Hepatocyte (in vitro differentiated cells): ENCODE measurements around the gene MTG2. TPM values are rescaled to one million over a fixed set of nuclear protein-coding genes. Genes with fewer than 3 reads are reported as not detected.
"Not testable (repeated sequence)": the region's sequence is repeated elsewhere in the genome, so short reads cannot be mapped to it uniquely, and the experiment has no call there.

ENCODE experiments used
- DNase-seq: peaks from one replicate; pipeline ENCODE4 v3.0.0-alpha.2; 2016; ENCODE audit warnings: low spot score
- H2AFZ ChIP-seq: fragments of 200-600 bp; sonication (generic); 2 replicates; pipeline ENCODE4 v1.6.0; 2016; ENCODE audit warnings: antibody characterized with exemption, mild to moderate bottlenecking
- H3K27ac ChIP-seq: fragments of 200-600 bp; sonication (generic); 2 replicates; pipeline ENCODE4 v1.5.1; 2016; ENCODE audit warnings: mild to moderate bottlenecking
- H3K27me3 ChIP-seq: fragments of 200-600 bp; sonication (generic); 2 replicates; pipeline ENCODE4 v1.6.1; 2016
- H3K36me3 ChIP-seq: fragments of 200-600 bp; sonication (generic); replicated peaks from 2 replicates; pipeline ENCODE4 v1.5.1; 2016; ENCODE audit warnings: low read depth; ENCODE audit not compliant: insufficient read depth
- H3K4me1 ChIP-seq: fragments of 200-600 bp; sonication (generic); 2 replicates; pipeline ENCODE4 v1.5.1; 2016; ENCODE audit warnings: mild to moderate bottlenecking, moderate library complexity; ENCODE audit not compliant: insufficient read depth
- H3K4me2 ChIP-seq: fragments of 200-600 bp; sonication (generic); 2 replicates; pipeline ENCODE4 v1.6.0; 2016
- H3K4me3 ChIP-seq: fragments of 200-600 bp; sonication (generic); 2 replicates; pipeline ENCODE4 v1.5.1; 2016; ENCODE audit warnings: mild to moderate bottlenecking
- H3K79me2 ChIP-seq: fragments of 200-600 bp; sonication (generic); 2 replicates; pipeline ENCODE4 v1.6.0; 2017; ENCODE audit warnings: mild to moderate bottlenecking
- H3K9me2 ChIP-seq: fragments of 200-600 bp; sonication (generic); replicated peaks from 2 replicates; pipeline ENCODE4 v1.6.0; 2017; ENCODE audit warnings: mild to moderate bottlenecking; ENCODE audit not compliant: insufficient read depth
- H3K9me3 ChIP-seq: fragments of 200-600 bp; sonication (generic); 2 replicates; pipeline ENCODE4 v1.5.1; 2016; ENCODE audit warnings: low read depth, mild to moderate bottlenecking
- H4K20me1 ChIP-seq: fragments of 200-600 bp; sonication (generic); 2 replicates; pipeline ENCODE4 v1.6.0; 2016; ENCODE audit warnings: mild to moderate bottlenecking; ENCODE audit not compliant: insufficient read depth, poor library complexity, severe bottlenecking
- EZH2 ChIP-seq: fragments of 200-600 bp; sonication (generic); IDR thresholded peaks from 2 replicates; pipeline ENCODE4 v1.6.1; 2016; ENCODE audit warnings: antibody characterized with exemption, mild to moderate bottlenecking, borderline replicate concordance
- EZH2phosphoT487 ChIP-seq: fragments of 200-600 bp; sonication (generic); IDR thresholded peaks from one replicate; pipeline ENCODE4 v1.6.1; 2018; ENCODE audit warnings: antibody characterized with exemption, mild to moderate bottlenecking, low read depth, moderate library complexity; ENCODE audit not compliant: unreplicated experiment, severe bottlenecking
- WGBS: methylation state at CpG from one replicate; pipeline ENCODE4 v1.1.6; 2016; ENCODE audit warnings: low lambda C conversion rate; ENCODE audit errors: missing lambda C conversion rate; 5-methylcytosine and 5-hydroxymethylcytosine counted together
- polyA plus RNA-seq: library from polyadenylated mRNA; unstranded; fragments of >200 nt; fragmentation: Nextera tagmentation; extraction: Ambion mirVana; gene quantifications from 2 replicates; pipeline ENCODE4 v1.2.1, GENCODE V29; 2016
- total RNA-seq: library from RNA; depleted of rRNA; stranded (reverse); fragments of >200 nt; gene quantifications from 2 replicates; pipeline ENCODE4 v1.2.3, GENCODE V29; 2014
- TF ChIP-seq, protein P1 (sequence below): fragments of 200-600 bp; sonication (generic); IDR thresholded peaks from 2 replicates; pipeline ENCODE4 v1.5.1; 2016; ENCODE audit warnings: antibody characterized with exemption, mild to moderate bottlenecking; ENCODE audit not compliant: poor library complexity

MTG2 gene
- total and polyA plus RNA-seq, 2 experiments from 2014 or later, result 18.4 to 26.7 TPM

DNA sequence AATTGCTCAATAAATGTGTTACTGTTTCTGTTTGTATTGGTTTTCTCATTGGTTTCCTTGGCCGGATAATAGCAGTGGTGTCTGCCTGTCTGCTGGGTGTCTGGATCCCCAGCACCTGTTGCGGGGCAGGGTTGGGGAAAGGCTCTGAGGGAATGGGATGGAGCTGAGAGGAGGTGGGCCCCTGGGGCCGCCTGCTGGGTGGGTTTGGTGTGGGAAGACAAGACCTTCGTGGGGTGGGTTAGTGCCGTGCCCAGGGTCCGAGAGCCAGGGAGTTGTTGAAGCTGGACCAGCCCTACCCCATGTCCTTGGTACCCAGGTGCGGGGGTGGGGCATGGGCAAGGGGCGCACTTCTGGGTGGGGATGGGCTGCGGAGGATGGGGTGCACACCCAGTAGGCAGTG lies 35.3 kb upstream of the MTG2 start:
- no peak overlapping the region for H2AFZ ChIP-seq
- no peaks in the 10 kb centered on the region for H3K36me3 ChIP-seq
- DNase-seq, result no peak
- TF ChIP-seq EZH2, result no peak
- TF ChIP-seq EZH2phosphoT487, result no peak
- TF ChIP-seq, protein P1, sequence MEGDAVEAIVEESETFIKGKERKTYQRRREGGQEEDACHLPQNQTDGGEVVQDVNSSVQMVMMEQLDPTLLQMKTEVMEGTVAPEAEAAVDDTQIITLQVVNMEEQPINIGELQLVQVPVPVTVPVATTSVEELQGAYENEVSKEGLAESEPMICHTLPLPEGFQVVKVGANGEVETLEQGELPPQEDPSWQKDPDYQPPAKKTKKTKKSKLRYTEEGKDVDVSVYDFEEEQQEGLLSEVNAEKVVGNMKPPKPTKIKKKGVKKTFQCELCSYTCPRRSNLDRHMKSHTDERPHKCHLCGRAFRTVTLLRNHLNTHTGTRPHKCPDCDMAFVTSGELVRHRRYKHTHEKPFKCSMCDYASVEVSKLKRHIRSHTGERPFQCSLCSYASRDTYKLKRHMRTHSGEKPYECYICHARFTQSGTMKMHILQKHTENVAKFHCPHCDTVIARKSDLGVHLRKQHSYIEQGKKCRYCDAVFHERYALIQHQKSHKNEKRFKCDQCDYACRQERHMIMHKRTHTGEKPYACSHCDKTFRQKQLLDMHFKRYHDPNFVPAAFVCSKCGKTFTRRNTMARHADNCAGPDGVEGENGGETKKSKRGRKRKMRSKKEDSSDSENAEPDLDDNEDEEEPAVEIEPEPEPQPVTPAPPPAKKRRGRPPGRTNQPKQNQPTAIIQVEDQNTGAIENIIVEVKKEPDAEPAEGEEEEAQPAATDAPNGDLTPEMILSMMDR, result no peak
- 96% methylated on average over 9 of the region's 9 CpGs for WGBS
- no peaks in the 10 kb centered on the region for H3K27me3 ChIP-seq
- H3K4me1 ChIP-seq, result peaks cover 12% of the 10 kb centered on the region
- H3K4me3 ChIP-seq, result no peak overlapping the region
- no peaks in the 10 kb centered on the region for H3K9me2 ChIP-seq
- H4K20me1 ChIP-seq, result peaks cover 79% of the 10 kb centered on the region
- H3K79me2 ChIP-seq, result peaks cover 87% of the 10 kb centered on the region
- H3K9me3 ChIP-seq, result no peaks in the 10 kb centered on the region
- no peak overlapping the region for H3K27ac ChIP-seq
- no peak overlapping the region for H3K4me2 ChIP-seq

DNA sequence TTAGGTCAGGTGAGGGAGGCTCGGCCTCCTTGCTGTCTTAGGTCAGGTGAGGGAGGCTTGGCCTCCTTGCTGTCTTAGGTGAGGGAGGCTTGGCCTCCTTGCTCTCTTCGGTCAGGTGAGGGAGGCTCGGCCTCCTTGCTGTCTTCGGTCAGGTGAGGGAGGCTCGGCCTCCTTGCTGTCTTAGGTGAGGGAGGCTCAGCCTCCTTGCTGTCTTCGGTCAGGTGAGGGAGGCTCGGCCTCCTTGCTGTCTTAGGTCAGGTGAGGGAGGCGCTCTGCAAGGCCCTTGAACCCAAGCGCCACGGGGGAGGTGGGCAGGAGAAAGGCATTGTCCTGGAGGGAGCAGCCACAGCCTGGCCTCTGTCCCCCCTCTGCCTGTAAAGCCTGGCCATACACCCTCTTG lies 34.4 kb upstream of the MTG2 start:
- not testable (repeated sequence) for H3K4me3 ChIP-seq, DNase-seq, H3K27ac ChIP-seq, H2AFZ ChIP-seq, H3K36me3 ChIP-seq, H3K4me2 ChIP-seq, H3K9me3 ChIP-seq, H3K27me3 ChIP-seq, H3K9me2 ChIP-seq
- H4K20me1 ChIP-seq, result peaks cover 78% of the 10 kb centered on the region
- H3K4me1 ChIP-seq, result peaks cover 12% of the 10 kb centered on the region
- H3K79me2 ChIP-seq, result peaks cover 92% of the 10 kb centered on the region
- 97% methylated on average over 6 of the region's 10 CpGs for WGBS

DNA sequence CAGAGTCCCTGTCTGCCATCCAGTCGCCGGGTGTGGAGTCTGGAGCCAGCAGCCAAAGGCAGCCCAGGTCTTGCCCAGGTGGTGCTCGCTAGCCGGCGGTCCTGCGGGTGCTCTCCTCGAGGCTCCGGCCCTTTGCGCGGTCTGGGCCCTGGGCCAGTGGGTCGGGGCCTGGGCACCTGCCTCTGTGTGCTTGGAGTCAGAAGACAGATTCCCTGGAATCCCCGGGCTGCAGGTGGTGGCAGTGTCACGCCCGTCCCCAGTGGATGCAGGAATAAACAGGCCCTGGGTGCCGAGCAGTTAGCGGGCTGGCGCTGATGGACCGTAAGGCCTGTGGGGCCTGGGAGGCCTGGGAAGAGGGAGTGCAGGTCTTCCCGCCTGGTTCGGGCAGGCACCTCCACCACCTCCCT lies 33.9 kb upstream of the MTG2 start:
- peaks cover 12% of the 10 kb centered on the region for H3K4me1 ChIP-seq
- no peak for TF ChIP-seq EZH2phosphoT487

DNA sequence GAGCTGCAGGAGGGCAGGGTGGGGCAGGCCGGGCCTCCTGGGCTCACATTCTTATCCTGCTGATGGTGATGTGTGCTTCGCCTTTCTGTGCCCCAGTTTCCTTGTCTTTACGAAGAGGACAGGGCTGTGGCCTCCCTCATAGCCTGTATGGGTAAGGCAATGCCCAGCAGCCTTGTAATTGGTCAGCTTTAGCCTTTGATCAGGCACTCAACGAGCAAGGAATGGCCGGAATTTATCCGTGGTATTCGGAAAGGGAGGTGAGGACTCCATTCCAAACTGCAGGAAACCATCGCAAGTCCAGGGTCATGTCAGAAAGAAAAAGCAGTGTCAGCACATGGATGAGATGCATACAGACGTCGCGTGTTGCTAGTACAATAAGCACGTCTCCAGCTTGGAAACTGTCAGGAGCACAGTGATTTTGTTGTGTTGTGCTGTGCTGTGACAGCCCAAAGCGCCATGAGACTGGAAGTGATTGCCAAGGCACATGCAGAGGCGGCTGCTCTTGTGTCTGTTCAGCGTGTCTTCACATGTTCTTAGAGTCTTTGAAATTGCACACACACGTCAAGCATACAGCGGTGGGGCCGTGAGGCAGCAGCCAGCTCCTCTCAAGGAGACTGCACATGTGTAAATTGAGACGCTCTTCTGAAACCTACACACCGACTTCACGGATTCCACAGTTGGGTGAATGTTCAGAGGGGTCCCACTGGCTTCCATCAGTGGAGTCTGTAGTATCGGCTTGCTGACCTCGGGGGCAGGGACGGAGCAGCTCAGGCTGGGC lies 33.1 kb upstream of the MTG2 start:
- Histone ChIP-seq H3K9me2 (no peaks in the 10 kb centered on the region), H2AFZ (no peak overlapping the region), H3K4me3 (no peak overlapping the region), H3K79me2 (peaks cover 100% of the 10 kb centered on the region), H3K4me1 (peaks cover 9% of the 10 kb centered on the region), H3K36me3 (no peaks in the 10 kb centered on the region), H4K20me1 (peaks cover 75% of the 10 kb centered on the region), H3K4me2 (no peak overlapping the region), H3K27me3 (no peaks in the 10 kb centered on the region), H3K9me3 (no peaks in the 10 kb centered on the region), H3K27ac (no peak overlapping the region)
- TF ChIP-seq, protein P1, result no peak
- no peak for TF ChIP-seq EZH2
- TF ChIP-seq EZH2phosphoT487, result no peak
- no peak for DNase-seq
- WGBS, result 70% methylated on average over 24 of the region's 24 CpGs

More for the DNA sequence above, 33.9 kb upstream of the MTG2 start:
- no peak for DNase-seq
- Histone ChIP-seq H2AFZ (no peak overlapping the region), H3K36me3 (no peaks in the 10 kb centered on the region), H3K27ac (no peak overlapping the region), H3K4me3 (no peak overlapping the region), H3K9me2 (no peaks in the 10 kb centered on the region), H3K79me2 (peaks cover 98% of the 10 kb centered on the region), H3K27me3 (no peaks in the 10 kb centered on the region), H4K20me1 (peaks cover 81% of the 10 kb centered on the region), H3K4me2 (no peak overlapping the region), H3K9me3 (no peaks in the 10 kb centered on the region)
- 93% methylated on average over 20 of the region's 20 CpGs for WGBS
